ENCODE measurements around the gene RAB35. TPM values are rescaled to one million over a fixed set of nuclear protein-coding genes. Genes with fewer than 3 reads are reported as not detected.

The RAB35 gene
- total and polyA plus RNA-seq, 2 experiments from 2014 or later: 22.6 to 24.0 TPM

- no peaks in the 10 kb centered on the region for H3K9me3 ChIP-seq (ENCODE audit: low read depth)
- no peak overlapping the region for H3K4me3 ChIP-seq
- no peak overlapping the region for H3K4me2 ChIP-seq
- no peaks in the 10 kb centered on the region for H3K27me3 ChIP-seq
- WGBS (ENCODE audit: low lambda C conversion rate, missing lambda C conversion rate): 75% methylated on average over 2 of the region's 2 CpGs
- no peaks in the 10 kb centered on the region for H3K9me2 ChIP-seq (replicated peaks; ENCODE audit: insufficient read depth)
- no peak overlapping the region for H3K27ac ChIP-seq
- H4K20me1 ChIP-seq (ENCODE audit: insufficient read depth, poor library complexity, severe bottlenecking): no peaks in the 10 kb centered on the region
- no peaks in the 10 kb centered on the region for H3K36me3 ChIP-seq (replicated peaks; ENCODE audit: insufficient read depth, low read depth)
- no peak for DNase-seq (ENCODE audit: low spot score)
- H3K4me1 ChIP-seq (ENCODE audit: insufficient read depth): no peaks in the 10 kb centered on the region
- no peak for TF ChIP-seq EZH2 (IDR thresholded peaks at IDR 0.05; ENCODE audit: borderline replicate concordance)
- TF ChIP-seq, protein P1, sequence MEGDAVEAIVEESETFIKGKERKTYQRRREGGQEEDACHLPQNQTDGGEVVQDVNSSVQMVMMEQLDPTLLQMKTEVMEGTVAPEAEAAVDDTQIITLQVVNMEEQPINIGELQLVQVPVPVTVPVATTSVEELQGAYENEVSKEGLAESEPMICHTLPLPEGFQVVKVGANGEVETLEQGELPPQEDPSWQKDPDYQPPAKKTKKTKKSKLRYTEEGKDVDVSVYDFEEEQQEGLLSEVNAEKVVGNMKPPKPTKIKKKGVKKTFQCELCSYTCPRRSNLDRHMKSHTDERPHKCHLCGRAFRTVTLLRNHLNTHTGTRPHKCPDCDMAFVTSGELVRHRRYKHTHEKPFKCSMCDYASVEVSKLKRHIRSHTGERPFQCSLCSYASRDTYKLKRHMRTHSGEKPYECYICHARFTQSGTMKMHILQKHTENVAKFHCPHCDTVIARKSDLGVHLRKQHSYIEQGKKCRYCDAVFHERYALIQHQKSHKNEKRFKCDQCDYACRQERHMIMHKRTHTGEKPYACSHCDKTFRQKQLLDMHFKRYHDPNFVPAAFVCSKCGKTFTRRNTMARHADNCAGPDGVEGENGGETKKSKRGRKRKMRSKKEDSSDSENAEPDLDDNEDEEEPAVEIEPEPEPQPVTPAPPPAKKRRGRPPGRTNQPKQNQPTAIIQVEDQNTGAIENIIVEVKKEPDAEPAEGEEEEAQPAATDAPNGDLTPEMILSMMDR (IDR thresholded peaks at IDR 0.05; ENCODE audit: poor library complexity): no peak
- TF ChIP-seq EZH2phosphoT487 (IDR thresholded peaks at IDR 0.05; ENCODE audit: low read depth, severe bottlenecking, unreplicated experiment): no peak
- no peak overlapping the region for H2AFZ ChIP-seq
- no peaks in the 10 kb centered on the region for H3K79me2 ChIP-seq
Measured at GRCh38 chr12:120055231-120056000, 61.1 kb downstream of the RAB35 start.

- no peaks in the 10 kb centered on the region for H3K9me2 ChIP-seq (replicated peaks; ENCODE audit: insufficient read depth)
- no peaks in the 10 kb centered on the region for H3K36me3 ChIP-seq (replicated peaks; ENCODE audit: insufficient read depth, low read depth)
- H2AFZ ChIP-seq: no peak overlapping the region
- H3K4me2 ChIP-seq: no peak overlapping the region
- H3K4me3 ChIP-seq: no peak overlapping the region
- TF ChIP-seq EZH2phosphoT487 (IDR thresholded peaks at IDR 0.05; ENCODE audit: low read depth, severe bottlenecking, unreplicated experiment) (no peak), EZH2 (IDR thresholded peaks at IDR 0.05; ENCODE audit: borderline replicate concordance) (no peak)
- TF ChIP-seq, protein P1 (IDR thresholded peaks at IDR 0.05; ENCODE audit: poor library complexity): no peak
- DNase-seq (ENCODE audit: low spot score): no peak
- no peaks in the 10 kb centered on the region for H3K79me2 ChIP-seq
- H4K20me1 ChIP-seq (ENCODE audit: insufficient read depth, poor library complexity, severe bottlenecking): no peaks in the 10 kb centered on the region
- no peaks in the 10 kb centered on the region for H3K9me3 ChIP-seq (ENCODE audit: low read depth)
- no peak overlapping the region for H3K27ac ChIP-seq
- WGBS (ENCODE audit: low lambda C conversion rate, missing lambda C conversion rate): 97% methylated on average over 4 of the region's 4 CpGs
- H3K4me1 ChIP-seq (ENCODE audit: insufficient read depth): no peaks in the 10 kb centered on the region
- H3K27me3 ChIP-seq: no peaks in the 10 kb centered on the region
Measured at GRCh38 chr12:120054293-120054692, 62.3 kb downstream of the RAB35 start.

DNA sequence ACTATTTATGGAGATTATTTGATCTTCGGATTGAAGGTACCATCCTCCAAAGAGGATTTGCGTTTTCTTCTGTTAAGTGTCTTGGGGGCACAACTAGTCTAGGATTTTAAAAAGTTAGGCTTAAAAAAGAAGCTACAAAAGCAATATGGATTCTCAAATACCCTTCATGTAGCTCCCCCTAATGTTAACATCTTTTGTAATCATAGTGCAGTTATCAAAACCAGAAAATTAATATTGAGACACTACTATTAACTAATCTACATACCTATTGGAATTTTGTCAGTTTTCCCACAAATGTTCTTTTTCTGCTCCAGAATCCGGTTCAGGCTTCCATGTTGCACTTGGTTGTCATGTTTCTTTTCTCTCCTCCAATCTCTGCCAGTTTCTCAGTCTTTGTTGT lies 65.0 kb downstream of the RAB35 start:
- Histone ChIP-seq H4K20me1 (ENCODE audit: insufficient read depth, poor library complexity, severe bottlenecking) (no peaks in the 10 kb centered on the region), H3K4me2 (no peak overlapping the region), H3K9me2 (replicated peaks; ENCODE audit: insufficient read depth) (no peaks in the 10 kb centered on the region), H3K9me3 (ENCODE audit: low read depth) (no peaks in the 10 kb centered on the region), H2AFZ (no peak overlapping the region), H3K79me2 (no peaks in the 10 kb centered on the region), H3K27me3 (no peaks in the 10 kb centered on the region), H3K4me3 (no peak overlapping the region), H3K4me1 (ENCODE audit: insufficient read depth) (no peaks in the 10 kb centered on the region), H3K27ac (no peak overlapping the region), H3K36me3 (replicated peaks; ENCODE audit: insufficient read depth, low read depth) (no peaks in the 10 kb centered on the region)
- TF ChIP-seq, protein P1 (IDR thresholded peaks at IDR 0.05; ENCODE audit: poor library complexity): no peak
- no peak for TF ChIP-seq EZH2 (IDR thresholded peaks at IDR 0.05; ENCODE audit: borderline replicate concordance)
- no peak for TF ChIP-seq EZH2phosphoT487 (IDR thresholded peaks at IDR 0.05; ENCODE audit: low read depth, severe bottlenecking, unreplicated experiment)
- WGBS (ENCODE audit: low lambda C conversion rate, missing lambda C conversion rate): 91% methylated on average over 3 of the region's 3 CpGs
- DNase-seq (ENCODE audit: low spot score): no peak
